Smooth muscle cell (in vitro differentiated cells): Measurements from ENCODE around the gene CNPY2. TPM values are rescaled to one million over a fixed set of nuclear protein-coding genes. Genes with fewer than 3 reads are reported as not detected.
A peak's percentile ranks its signal among the peaks of the same experiment; 100 is the strongest.

Source experiments
- DNase-seq: peaks from one replicate; lab custom pipeline; 2025; ENCODE audit not compliant: unreplicated experiment; lab: John Stamatoyannopoulos, UW
- H2AFZ ChIP-seq: fragments of 200-600 bp; sonication (generic); 2 replicates; pipeline ENCODE4 v1.6.0; 2016; ENCODE audit warnings: antibody characterized with exemption, low read depth, mild to moderate bottlenecking
- H3F3A ChIP-seq: fragments of 200-600 bp; sonication (generic); 2 replicates; pipeline ENCODE4 v1.6.0; 2017; ENCODE audit warnings: antibody characterized with exemption, low read depth
- H3K27ac ChIP-seq: fragments of 200-600 bp; sonication (generic); 2 replicates; pipeline ENCODE4 v1.5.1; 2016; ENCODE audit warnings: low read depth, mild to moderate bottlenecking
- H3K27me3 ChIP-seq: fragments of 200-600 bp; sonication (generic); 2 replicates; pipeline ENCODE4 v1.6.1; 2016; ENCODE audit warnings: low read depth, mild to moderate bottlenecking
- H3K36me3 ChIP-seq: fragments of 200-600 bp; sonication (generic); 2 replicates; pipeline ENCODE4 v1.5.1; 2016; ENCODE audit warnings: low read depth
- H3K4me1 ChIP-seq: fragments of 200-600 bp; sonication (generic); 2 replicates; pipeline ENCODE4 v1.5.1; 2016; ENCODE audit warnings: low read depth
- H3K4me2 ChIP-seq: fragments of 200-600 bp; sonication (generic); 2 replicates; pipeline ENCODE4 v1.6.0; 2016; ENCODE audit warnings: mild to moderate bottlenecking
- H3K4me3 ChIP-seq: fragments of 200-600 bp; sonication (generic); 2 replicates; pipeline ENCODE4 v1.5.1; 2016; ENCODE audit warnings: mild to moderate bottlenecking
- H3K79me2 ChIP-seq: fragments of 200-600 bp; sonication (generic); 2 replicates; pipeline ENCODE4 v1.6.0; 2016; ENCODE audit warnings: low read depth, mild to moderate bottlenecking
- H3K9ac ChIP-seq: fragments of 200-600 bp; sonication (generic); 2 replicates; pipeline ENCODE4 v1.6.0; 2016; ENCODE audit warnings: low read depth
- H3K9me3 ChIP-seq: fragments of 200-600 bp; sonication (generic); replicated peaks from 2 replicates; pipeline ENCODE4 v1.5.1; 2016; ENCODE audit warnings: low read depth
- H4K20me1 ChIP-seq: fragments of 200-600 bp; sonication (generic); 2 replicates; pipeline ENCODE4 v1.6.0; 2016; ENCODE audit warnings: low read depth
- CTCF ChIP-seq: fragments of 200-600 bp; sonication (generic); IDR thresholded peaks from 2 replicates; pipeline ENCODE4 v1.5.1; 2017; ENCODE audit warnings: borderline replicate concordance, mild to moderate bottlenecking, antibody characterized with exemption; ENCODE audit not compliant: insufficient read depth, poor library complexity, severe bottlenecking
- WGBS: methylation state at CpG from one replicate; pipeline ENCODE4 v1.1.7; 2016; ENCODE audit warnings: low lambda C conversion rate; 5-methylcytosine and 5-hydroxymethylcytosine counted together
- polyA plus RNA-seq: library from polyadenylated mRNA; unstranded; fragments of >200 nt; fragmentation: Nextera tagmentation; extraction: Ambion mirVana; gene quantifications from 2 replicates; pipeline ENCODE4 v1.2.1, GENCODE V29; 2016
- total RNA-seq: library from RNA; depleted of rRNA; stranded (reverse); fragments of >200 nt; gene quantifications from 2 replicates; pipeline ENCODE4 v1.2.3, GENCODE V29; 2014

The CNPY2 gene
- total and polyA plus RNA-seq, 2 experiments from 2014 or later: 147 to 334 TPM

DNA sequence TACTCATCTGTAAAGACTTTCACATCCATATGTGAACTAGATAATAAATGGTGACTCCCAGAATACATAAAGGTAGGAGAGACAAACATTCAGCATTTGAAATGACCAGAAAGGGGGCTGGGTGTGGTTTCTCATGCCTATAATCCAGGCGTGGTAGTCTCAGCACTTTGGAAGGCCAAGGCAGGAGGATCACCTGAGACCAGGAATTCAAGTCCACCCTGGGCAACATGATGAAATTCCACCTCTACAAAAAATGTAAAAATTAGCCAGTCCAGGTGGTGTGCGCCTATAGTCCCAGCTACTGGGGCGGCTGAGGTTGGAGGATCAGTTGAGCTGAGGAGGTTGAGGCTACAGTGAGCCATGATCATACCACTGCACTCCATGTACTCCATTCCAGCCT lies 11.5 kb downstream of the CNPY2 start:
- Histone ChIP-seq H3K4me1 (peaks cover 8% of the 10 kb centered on the region), H3K4me3 (no peak overlapping the region), H3K4me2 (no peak overlapping the region), H3K36me3 (peaks cover 7% of the 10 kb centered on the region), H3K79me2 (peaks cover 6% of the 10 kb centered on the region), H4K20me1 (peaks cover 2% of the 10 kb centered on the region), H2AFZ (no peak overlapping the region), H3K9me3 (no peaks in the 10 kb centered on the region), H3K27ac (no peak overlapping the region), H3K9ac (no peak overlapping the region), H3K27me3 (no peaks in the 10 kb centered on the region), H3F3A (peaks cover 31% of the 10 kb centered on the region)
- no peak for TF ChIP-seq CTCF
- DNase-seq: no peak
- 98% methylated on average over 3 of the region's 3 CpGs for WGBS

GRCh38 chr12:56300644-56301464 lies 14.9 kb downstream of the CNPY2 start:
- WGBS: 37% methylated on average over 20 of the region's 21 CpGs

GRCh38 chr12:56299853-56300643 lies 15.7 kb downstream of the CNPY2 start, which contains the start of gene CS:
TSS of gene CS (minus strand) at chr12:56300330. CDS start at chr12:56300201, 129 bp downstream.
- peaks cover 16% of the 10 kb centered on the region for H3K4me1 ChIP-seq
- peaks cover 46% of the 10 kb centered on the region for H3K79me2 ChIP-seq
- peak; percentile 82 for DNase-seq
- H3K9ac ChIP-seq: peak within 1 kb of the TSS; percentile 87
- WGBS: under 1% methylated on average over 59 of the region's 63 CpGs
- H3K27ac ChIP-seq: peak within 1 kb of the TSS; percentile 91
- H3K27me3 ChIP-seq: no peaks in the 10 kb centered on the region
- H3K36me3 ChIP-seq: no peaks in the 10 kb centered on the region
- peaks cover 31% of the 10 kb centered on the region for H4K20me1 ChIP-seq
- H3K4me2 ChIP-seq: peak within 1 kb of the TSS; percentile 84
- peak within 1 kb of the TSS; percentile 96 for H3K4me3 ChIP-seq
- H3F3A ChIP-seq: peaks cover 22% of the 10 kb centered on the region
- no peak for TF ChIP-seq CTCF
- H2AFZ ChIP-seq: peak within 1 kb of the TSS; percentile 83
- H3K9me3 ChIP-seq: no peaks in the 10 kb centered on the region

More at GRCh38 chr12:56300644-56301464, 14.9 kb downstream of the CNPY2 start:
- peaks cover 23% of the 10 kb centered on the region for H3F3A ChIP-seq
- peaks cover 16% of the 10 kb centered on the region for H3K4me1 ChIP-seq
- peak overlapping the region; percentile 83 for H2AFZ ChIP-seq
- no peak for TF ChIP-seq CTCF
- H3K36me3 ChIP-seq: no peaks in the 10 kb centered on the region
- H3K4me3 ChIP-seq: peak overlapping the region; percentile 96
- H3K9ac ChIP-seq: peak overlapping the region; percentile 69
- DNase-seq: no peak
- peak overlapping the region; percentile 84 for H3K4me2 ChIP-seq
- H3K27me3 ChIP-seq: no peaks in the 10 kb centered on the region
- H4K20me1 ChIP-seq: peaks cover 30% of the 10 kb centered on the region
- H3K9me3 ChIP-seq: no peaks in the 10 kb centered on the region
- peaks cover 40% of the 10 kb centered on the region for H3K79me2 ChIP-seq
- H3K27ac ChIP-seq: peak overlapping the region; percentile 91
